RWPE2 (cell line): Measurements from ENCODE around the gene KCNG4.

Experiments used
- ATAC-seq: fragments of 200-7000 bp; cut with Tn5 transposase; 3 replicates; pipeline ENCODE4 v1.9.1; 2021; ENCODE audit warnings: low read depth
- DNase-seq: peaks from one replicate; pipeline ENCODE4 v3.0.0-alpha.2; 2020; ENCODE audit warnings: low spot score
- H3K27ac ChIP-seq: fragments of 450-650 bp; 2 replicates; pipeline ENCODE4 v1.5.1; 2017; ENCODE audit warnings: mild to moderate bottlenecking; ENCODE audit not compliant: poor library complexity, severe bottlenecking
- H3K27me3 ChIP-seq: fragments of 250-450 bp; sonication (Bioruptor Pico); 2 replicates; pipeline ENCODE4 v1.5.1; 2021; ENCODE audit warnings: mild to moderate bottlenecking, moderate library complexity; ENCODE audit not compliant: insufficient read depth, poor library complexity, severe bottlenecking
- H3K36me3 ChIP-seq: fragments of 250-450 bp; sonication (Bioruptor Pico); 2 replicates; pipeline ENCODE4 v1.5.1; 2020; ENCODE audit warnings: low read depth, mild to moderate bottlenecking, moderate library complexity
- H3K4me1 ChIP-seq: fragments of 250-450 bp; sonication (Bioruptor Pico); 2 replicates; pipeline ENCODE4 v1.5.1; 2021; ENCODE audit warnings: mild to moderate bottlenecking, moderate library complexity; ENCODE audit not compliant: insufficient read depth, poor library complexity, severe bottlenecking
- H3K4me3 ChIP-seq: fragments of 250-450 bp; sonication (Bioruptor Pico); 2 replicates; pipeline ENCODE4 v1.5.1; 2021; ENCODE audit warnings: mild to moderate bottlenecking, moderate library complexity; ENCODE audit not compliant: severe bottlenecking
- H3K9me3 ChIP-seq: fragments of 250-450 bp; sonication (Bioruptor Pico); 2 replicates; pipeline ENCODE4 v1.5.1; 2021; ENCODE audit warnings: mild to moderate bottlenecking, moderate library complexity; ENCODE audit not compliant: severe bottlenecking
- TF ChIP-seq, protein P1 (sequence below): fragments of 450-650 bp; IDR thresholded peaks from one replicate; pipeline ENCODE4 v1.5.1; 2017; ENCODE audit warnings: mild to moderate bottlenecking, moderate library complexity; ENCODE audit not compliant: poor library complexity, severe bottlenecking

Gene KCNG4

DNA sequence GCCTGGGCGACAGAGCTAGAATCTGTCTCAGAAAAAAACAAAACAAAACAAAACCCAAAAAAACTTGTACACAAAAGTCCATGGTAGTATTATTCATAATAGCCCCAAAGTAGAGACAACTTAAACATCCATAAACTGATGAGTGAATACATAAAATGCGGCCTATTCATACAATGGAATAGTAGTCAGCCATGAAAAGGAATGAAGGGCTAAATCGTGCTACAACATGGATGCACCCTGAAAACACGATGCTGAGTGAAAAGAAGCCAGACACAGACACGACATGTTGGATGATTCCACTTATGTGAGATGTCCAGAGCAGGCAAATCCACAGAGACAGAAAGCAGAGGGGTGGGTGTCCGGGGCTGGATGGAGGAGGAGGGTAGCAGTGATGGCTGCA is 12.3 kb downstream of the KCNG4 start:
- DNase-seq (no peak), ATAC-seq (no peak)
- no peaks in the 10 kb centered on the region for H3K36me3 ChIP-seq
- TF ChIP-seq, protein P1, sequence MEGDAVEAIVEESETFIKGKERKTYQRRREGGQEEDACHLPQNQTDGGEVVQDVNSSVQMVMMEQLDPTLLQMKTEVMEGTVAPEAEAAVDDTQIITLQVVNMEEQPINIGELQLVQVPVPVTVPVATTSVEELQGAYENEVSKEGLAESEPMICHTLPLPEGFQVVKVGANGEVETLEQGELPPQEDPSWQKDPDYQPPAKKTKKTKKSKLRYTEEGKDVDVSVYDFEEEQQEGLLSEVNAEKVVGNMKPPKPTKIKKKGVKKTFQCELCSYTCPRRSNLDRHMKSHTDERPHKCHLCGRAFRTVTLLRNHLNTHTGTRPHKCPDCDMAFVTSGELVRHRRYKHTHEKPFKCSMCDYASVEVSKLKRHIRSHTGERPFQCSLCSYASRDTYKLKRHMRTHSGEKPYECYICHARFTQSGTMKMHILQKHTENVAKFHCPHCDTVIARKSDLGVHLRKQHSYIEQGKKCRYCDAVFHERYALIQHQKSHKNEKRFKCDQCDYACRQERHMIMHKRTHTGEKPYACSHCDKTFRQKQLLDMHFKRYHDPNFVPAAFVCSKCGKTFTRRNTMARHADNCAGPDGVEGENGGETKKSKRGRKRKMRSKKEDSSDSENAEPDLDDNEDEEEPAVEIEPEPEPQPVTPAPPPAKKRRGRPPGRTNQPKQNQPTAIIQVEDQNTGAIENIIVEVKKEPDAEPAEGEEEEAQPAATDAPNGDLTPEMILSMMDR, result no peak
- no peaks in the 10 kb centered on the region for H3K27me3 ChIP-seq
- H3K9me3 ChIP-seq, result no peaks in the 10 kb centered on the region
- H3K27ac ChIP-seq, result no peak overlapping the region
- H3K4me3 ChIP-seq, result no peak overlapping the region
- H3K4me1 ChIP-seq, result no peaks in the 10 kb centered on the region

DNA sequence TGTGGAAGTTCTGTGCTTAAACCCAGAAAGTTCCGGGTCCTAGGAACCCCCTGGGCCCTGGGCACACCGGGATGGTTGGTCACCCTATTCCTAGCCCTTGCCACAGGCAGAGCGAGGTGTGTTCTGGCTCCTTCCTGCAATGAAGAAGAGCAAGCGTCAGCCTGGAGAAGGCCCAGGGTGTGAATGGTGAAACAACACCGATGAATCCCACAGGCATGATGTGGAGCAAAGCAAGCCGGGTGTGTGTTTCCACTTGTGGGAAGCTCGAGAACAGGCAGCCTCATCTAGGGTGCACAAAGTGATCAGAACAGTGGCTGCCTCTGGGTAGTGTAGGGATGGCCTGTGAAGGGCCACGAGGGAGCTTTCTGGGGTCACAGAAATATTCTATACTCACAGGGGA is 13.8 kb downstream of the KCNG4 start:
- DNase-seq, result no peak
- Histone ChIP-seq H3K4me1 (no peaks in the 10 kb centered on the region), H3K36me3 (no peaks in the 10 kb centered on the region), H3K27me3 (no peaks in the 10 kb centered on the region), H3K4me3 (no peak overlapping the region), H3K9me3 (no peaks in the 10 kb centered on the region), H3K27ac (no peak overlapping the region)
- no peak for ATAC-seq
- TF ChIP-seq, protein P1, result no peak

DNA sequence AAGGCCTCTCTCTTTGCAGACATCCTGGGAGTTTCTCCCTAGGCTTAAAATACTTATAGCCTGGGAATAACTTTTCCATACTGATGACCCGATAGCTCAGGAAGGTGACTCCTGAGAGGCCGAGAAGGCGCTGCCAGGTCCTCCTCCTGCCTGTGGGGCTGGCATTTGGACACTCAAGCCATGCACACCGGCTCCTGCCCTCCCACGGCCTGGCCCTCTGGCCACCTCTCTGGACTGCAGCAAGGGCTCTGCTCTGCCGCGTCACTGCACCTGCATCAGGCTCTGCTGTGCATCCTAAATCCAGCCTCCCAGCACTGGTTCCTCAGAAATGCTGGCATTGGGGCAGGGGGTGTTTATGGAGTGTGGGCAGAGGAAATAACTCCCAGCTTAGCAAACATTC is 14.2 kb downstream of the KCNG4 start:
- TF ChIP-seq, protein P1, result no peak
- DNase-seq, result no peak
- Histone ChIP-seq H3K4me1 (no peaks in the 10 kb centered on the region), H3K27ac (no peak overlapping the region), H3K4me3 (no peak overlapping the region), H3K9me3 (no peaks in the 10 kb centered on the region), H3K36me3 (no peaks in the 10 kb centered on the region), H3K27me3 (no peaks in the 10 kb centered on the region)
- ATAC-seq, result no peak

DNA sequence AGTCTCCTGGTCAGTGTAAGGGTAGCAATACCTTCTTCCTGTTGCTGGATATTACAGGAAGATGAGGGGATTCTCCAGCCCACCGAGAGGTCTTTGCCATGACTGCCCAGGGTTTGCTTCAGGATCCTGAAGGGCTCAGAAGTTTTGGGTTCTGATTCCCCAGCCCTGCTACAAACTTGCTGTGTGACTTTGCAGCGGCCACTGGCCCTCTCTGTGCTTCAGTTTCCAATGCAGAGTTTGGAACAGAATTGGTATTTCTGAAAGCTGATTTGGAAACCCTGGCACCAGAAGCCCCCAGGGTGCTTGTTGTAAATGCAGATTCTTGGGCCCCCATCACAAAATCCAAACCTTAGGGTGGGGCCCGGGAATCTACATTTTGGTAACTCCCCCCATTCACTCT is 14.7 kb downstream of the KCNG4 start:
- TF ChIP-seq, protein P1, result no peak
- Histone ChIP-seq H3K9me3 (no peaks in the 10 kb centered on the region), H3K4me3 (no peak overlapping the region), H3K27ac (no peak overlapping the region), H3K36me3 (no peaks in the 10 kb centered on the region), H3K4me1 (no peaks in the 10 kb centered on the region), H3K27me3 (no peaks in the 10 kb centered on the region)
- no peak for ATAC-seq
- no peak for DNase-seq

DNA sequence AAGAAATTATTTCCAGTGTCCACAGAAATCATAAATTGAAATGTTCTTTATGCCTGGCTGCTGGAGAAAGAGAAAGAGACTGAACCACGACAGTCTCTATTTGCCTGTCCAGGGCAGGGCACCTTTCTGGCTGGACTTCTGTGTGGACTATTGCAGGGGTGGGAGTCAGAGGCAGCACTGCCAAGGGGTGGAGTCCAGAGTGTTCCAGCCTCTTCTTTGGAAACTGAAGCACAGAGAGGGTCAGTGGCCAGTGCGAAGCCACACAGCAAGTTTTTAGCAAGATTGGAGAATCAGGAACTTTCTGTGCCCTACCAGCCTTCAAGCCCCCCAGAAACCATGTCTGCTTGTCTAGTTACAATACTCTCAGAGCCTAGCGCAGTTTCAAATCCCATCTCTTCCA is 15.3 kb downstream of the KCNG4 start:
- ATAC-seq (no peak), DNase-seq (no peak)
- Histone ChIP-seq H3K27ac (no peak overlapping the region), H3K4me1 (no peaks in the 10 kb centered on the region), H3K36me3 (no peaks in the 10 kb centered on the region), H3K9me3 (no peaks in the 10 kb centered on the region), H3K4me3 (no peak overlapping the region), H3K27me3 (no peaks in the 10 kb centered on the region)
- TF ChIP-seq, protein P1, result no peak
